ENCODE measurements around the gene NSMF. TPM values are rescaled to one million over a fixed set of nuclear protein-coding genes. Genes with fewer than 3 reads are reported as not detected.
A peak's percentile ranks its signal among the peaks of the same experiment; 100 is the strongest.
"Not testable (repeated sequence)": the region's sequence is repeated elsewhere in the genome, so short reads cannot be mapped to it uniquely, and the experiment has no call there.

NSMF gene
- total and polyA plus RNA-seq, 4 donors = 13.8 to 39.8 (median 30.1) TPM

GRCh38 chr9:137452006-137452760 lies 7.0 kb downstream of the NSMF start:
- Histone ChIP-seq H3K36me3 (ENCODE audit: control insufficient read depth in 4 of 4, insufficient read depth in 4 of 4, low read length in 4 of 4) (peaks cover 0 to 14% (median 3%) of the 10 kb centered on the region in 4 donors), H3K9me3 (ENCODE audit: control insufficient read depth in 4 of 4, insufficient read depth in 3 of 4, low read length in 3 of 4) (peaks cover 0 to under 1% (median 0%) of the 10 kb centered on the region in 4 donors), H3K9ac (ENCODE audit: insufficient read depth in 1 of 2, low read length in 2 of 2) (no peak overlapping the region), H3K27ac (ENCODE audit: low read depth in 1 of 2, low read length in 1 of 2) (no peak overlapping the region), H3K27me3 (ENCODE audit: control insufficient read depth in 3 of 3, insufficient read depth in 3 of 3, low read length in 2 of 3) (no peaks in the 10 kb centered on the region), H3K4me1 (ENCODE audit: control insufficient read depth in 5 of 5, insufficient read depth in 5 of 5, low read length in 5 of 5) (peaks cover 0 to 26% (median 2%) of the 10 kb centered on the region in 5 donors), H3K4me3 (no peak overlapping the region)
- no peak for TF ChIP-seq CTCF (IDR thresholded peaks at IDR 0.05; ENCODE audit: control extremely low read depth, extremely low read depth)
- ATAC-seq (ENCODE audit: insufficient read depth, low FRiP score) = no peak
- DNase-seq = peak in 1 of 3 donors; percentile 10
- WGBS, 2 donors = 71 to 85% methylated on average over 17 of the region's 17 CpGs

- H3K27me3 ChIP-seq (ENCODE audit: control insufficient read depth in 3 of 3, insufficient read depth in 3 of 3, low read length in 2 of 3); H3K27ac ChIP-seq (ENCODE audit: low read depth in 1 of 2, low read length in 1 of 2); H3K9ac ChIP-seq (ENCODE audit: insufficient read depth in 1 of 2, low read length in 2 of 2); H3K9me3 ChIP-seq (ENCODE audit: control insufficient read depth in 4 of 4, insufficient read depth in 3 of 4, low read length in 3 of 4); DNase-seq; H3K36me3 ChIP-seq (ENCODE audit: control insufficient read depth in 4 of 4, insufficient read depth in 4 of 4, low read length in 4 of 4); ATAC-seq (ENCODE audit: insufficient read depth, low FRiP score); H3K4me3 ChIP-seq: not testable (repeated sequence)
- WGBS, 2 donors = 47 to 61% methylated on average over 16 to 21 of the region's 31 CpGs
- H3K4me1 ChIP-seq (ENCODE audit: control insufficient read depth in 5 of 5, insufficient read depth in 5 of 5, low read length in 5 of 5) = peaks cover 0 to 26% (median 2%) of the 10 kb centered on the region in 5 donors
Observed at GRCh38 chr9:137451264-137452005, 7.7 kb downstream of the NSMF start.

- not testable (repeated sequence) for H3K36me3 ChIP-seq (ENCODE audit: control insufficient read depth in 4 of 4, insufficient read depth in 4 of 4, low read length in 4 of 4); H3K9ac ChIP-seq (ENCODE audit: insufficient read depth in 1 of 2, low read length in 2 of 2); DNase-seq; H3K4me3 ChIP-seq; ATAC-seq (ENCODE audit: insufficient read depth, low FRiP score); H3K27ac ChIP-seq (ENCODE audit: low read depth in 1 of 2, low read length in 1 of 2); H3K27me3 ChIP-seq (ENCODE audit: control insufficient read depth in 3 of 3, insufficient read depth in 3 of 3, low read length in 2 of 3); H3K9me3 ChIP-seq (ENCODE audit: control insufficient read depth in 4 of 4, insufficient read depth in 3 of 4, low read length in 3 of 4)
- WGBS, 2 donors = 48 to 66% methylated on average over 21 to 22 of the region's 24 CpGs
- peaks cover 0 to 26% (median 6%) of the 10 kb centered on the region in 5 donors for H3K4me1 ChIP-seq (ENCODE audit: control insufficient read depth in 5 of 5, insufficient read depth in 5 of 5, low read length in 5 of 5)
Observed at GRCh38 chr9:137450539-137451222, 8.5 kb downstream of the NSMF start.

GRCh38 chr9:137449931-137450538 lies 9.1 kb downstream of the NSMF start:
- no peak for DNase-seq
- Histone ChIP-seq H3K4me3 (no peak overlapping the region), H3K36me3 (ENCODE audit: control insufficient read depth in 4 of 4, insufficient read depth in 4 of 4, low read length in 4 of 4) (peaks cover 0 to 10% (median 0%) of the 10 kb centered on the region in 4 donors), H3K9me3 (ENCODE audit: control insufficient read depth in 4 of 4, insufficient read depth in 3 of 4, low read length in 3 of 4) (peaks cover 0 to 3% (median 0%) of the 10 kb centered on the region in 4 donors), H3K27me3 (ENCODE audit: control insufficient read depth in 3 of 3, insufficient read depth in 3 of 3, low read length in 2 of 3) (no peaks in the 10 kb centered on the region), H3K9ac (ENCODE audit: insufficient read depth in 1 of 2, low read length in 2 of 2) (no peak overlapping the region), H3K4me1 (ENCODE audit: control insufficient read depth in 5 of 5, insufficient read depth in 5 of 5, low read length in 5 of 5) (peaks cover 0 to 25% (median 6%) of the 10 kb centered on the region in 5 donors), H3K27ac (ENCODE audit: low read depth in 1 of 2, low read length in 1 of 2) (no peak overlapping the region)
- 78 to 84% methylated on average over 18 of the region's 18 CpGs for WGBS, 2 donors
- ATAC-seq (ENCODE audit: insufficient read depth, low FRiP score) = no peak
- TF ChIP-seq CTCF (IDR thresholded peaks at IDR 0.05; ENCODE audit: control extremely low read depth, extremely low read depth) = no peak

Data from lung (tissue), 12 donors.